GM21367 (cell line): ENCODE data around the gene SRSF2.
"Not testable (repeated sequence)": the region's sequence is repeated elsewhere in the genome, so short reads cannot be mapped to it uniquely, and the experiment has no call there.

Source experiments
- ATAC-seq: cut with Tn5 transposase; IDR thresholded peaks from one replicate; pipeline ENCODE4 v1.9.1; 2021; ENCODE audit not compliant: unreplicated experiment

The SRSF2 gene

GRCh38 chr17:76739568-76740115 is 2.5 kb upstream of the SRSF2 start:
- ATAC-seq = not testable (repeated sequence)

DNA sequence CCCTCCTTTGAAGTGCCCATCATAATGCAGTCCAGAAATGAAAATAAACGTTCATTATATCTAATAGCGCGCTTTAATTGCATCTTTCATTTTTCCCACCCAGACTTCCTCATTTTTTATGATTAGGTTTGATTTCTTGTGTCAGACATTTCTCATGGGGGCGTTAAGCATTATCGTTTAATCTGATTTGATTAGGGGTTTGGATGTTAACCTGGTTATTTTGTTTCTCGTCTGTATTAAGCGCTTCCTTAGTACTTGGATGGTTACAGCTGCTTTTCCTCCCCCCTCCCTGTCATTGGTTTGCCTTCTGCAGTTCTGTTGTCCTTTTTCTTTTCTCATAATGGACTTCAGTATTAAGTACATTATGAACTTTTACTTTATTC is 1.3 kb upstream of the SRSF2 start:
- ATAC-seq = no peak

DNA sequence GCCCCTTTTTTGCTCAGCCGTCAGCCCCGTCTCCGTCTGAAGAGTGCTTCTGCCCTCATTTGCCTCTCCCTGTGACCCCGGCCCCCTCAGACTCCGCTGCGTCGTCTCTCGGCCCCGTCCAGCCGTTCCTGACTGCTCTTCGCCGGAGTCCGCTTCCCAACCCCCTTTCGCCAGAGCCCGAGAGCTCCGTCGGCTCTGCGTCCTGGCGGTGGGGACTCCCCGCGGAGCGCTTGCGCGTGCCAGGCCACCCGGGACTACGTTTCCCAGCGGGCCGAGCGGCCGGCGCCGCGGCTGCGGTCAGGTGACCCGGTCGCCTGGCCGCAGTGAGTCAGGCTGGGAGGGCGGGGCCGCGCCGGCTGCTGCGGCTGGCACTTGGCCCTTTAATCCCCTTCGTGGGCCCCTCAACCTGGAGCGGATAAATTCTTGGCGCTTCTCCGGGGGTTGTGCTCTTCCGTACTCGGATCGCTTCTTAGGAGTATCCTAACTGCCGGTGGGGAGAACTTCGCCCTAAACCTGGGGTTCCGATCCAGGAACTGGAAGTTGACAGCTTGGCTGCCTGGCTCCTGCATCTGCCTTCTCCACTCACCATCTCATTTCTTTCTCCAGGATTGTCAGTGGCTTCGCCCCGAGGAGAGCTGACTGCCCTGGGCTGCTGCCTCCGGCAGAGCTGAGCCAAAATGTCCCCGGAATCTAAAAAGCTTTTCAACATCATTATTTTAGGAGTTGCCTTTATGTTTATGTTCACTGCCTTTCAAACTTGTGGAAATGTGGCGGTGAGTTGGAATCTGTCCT is 741 bp upstream of the SRSF2 start, which contains the start of gene MFSD11:
Gene MFSD11, plus strand, starts transcription at position 444 of the 792 bp plus-strand sequence. Its CDS starts 234 bp downstream, at position 678.
- peak; percentile 46 for ATAC-seq

- ATAC-seq = peak; percentile 16
These were observed 616 bp downstream of the SRSF2 start for GRCh38 chr17:76736349-76737081.

DNA sequence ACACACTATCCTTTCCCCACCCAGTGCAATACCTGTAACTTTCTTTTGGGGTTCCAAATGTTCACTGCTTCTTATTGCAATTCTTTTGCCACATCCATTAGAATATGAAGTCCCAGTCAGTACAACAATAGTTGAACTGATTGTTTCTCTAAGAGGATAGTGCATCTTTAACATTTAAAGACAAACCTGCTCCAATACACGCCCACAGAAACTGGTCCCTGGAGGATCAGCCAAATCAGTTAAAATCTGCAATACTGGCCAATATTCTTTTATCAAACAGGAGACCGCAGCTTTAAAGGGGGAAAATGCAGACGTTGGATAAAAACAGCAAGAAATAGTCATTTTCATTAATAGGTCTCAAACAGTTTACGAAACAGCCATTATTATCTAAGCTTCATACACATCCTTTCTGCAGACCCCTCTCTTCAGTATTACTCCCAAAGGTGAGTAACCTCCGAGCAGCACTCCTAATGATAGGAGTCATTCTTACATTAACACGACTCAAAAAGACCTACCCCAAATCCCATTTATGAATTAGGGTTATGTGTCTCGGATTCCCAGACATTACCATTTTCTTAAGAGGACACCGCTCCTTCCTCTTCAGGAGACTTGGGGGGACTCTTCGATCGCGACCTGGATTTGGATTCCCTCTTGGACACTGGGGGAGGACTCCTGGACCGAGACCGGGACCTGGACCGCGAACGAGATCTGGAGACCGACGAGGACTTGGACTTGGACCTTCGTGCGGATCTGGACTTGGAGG is 1.4 kb downstream of the SRSF2 start:
- ATAC-seq = no peak

- no peak for ATAC-seq
These were observed 2.1 kb downstream of the SRSF2 start for GRCh38 chr17:76735006-76735405.

- no peak for ATAC-seq
These were observed 2.9 kb downstream of the SRSF2 start for GRCh38 chr17:76734080-76734840.

DNA sequence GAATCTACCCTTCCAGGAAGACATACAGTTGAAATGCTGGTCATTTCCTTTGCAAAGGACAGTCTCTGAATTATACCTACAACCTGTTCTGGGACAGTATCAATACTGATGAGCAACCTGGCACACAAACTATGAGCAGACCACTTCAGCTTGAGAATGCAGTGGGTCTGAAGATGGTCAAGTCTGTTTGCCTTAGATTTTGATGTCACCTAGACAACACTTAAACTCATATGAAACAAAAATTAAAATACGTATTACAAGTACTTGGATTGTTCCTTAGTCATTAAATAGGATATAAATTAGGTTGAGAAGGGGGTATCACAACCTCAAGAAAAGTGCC is 3.5 kb downstream of the SRSF2 start:
- ATAC-seq = no peak

DNA sequence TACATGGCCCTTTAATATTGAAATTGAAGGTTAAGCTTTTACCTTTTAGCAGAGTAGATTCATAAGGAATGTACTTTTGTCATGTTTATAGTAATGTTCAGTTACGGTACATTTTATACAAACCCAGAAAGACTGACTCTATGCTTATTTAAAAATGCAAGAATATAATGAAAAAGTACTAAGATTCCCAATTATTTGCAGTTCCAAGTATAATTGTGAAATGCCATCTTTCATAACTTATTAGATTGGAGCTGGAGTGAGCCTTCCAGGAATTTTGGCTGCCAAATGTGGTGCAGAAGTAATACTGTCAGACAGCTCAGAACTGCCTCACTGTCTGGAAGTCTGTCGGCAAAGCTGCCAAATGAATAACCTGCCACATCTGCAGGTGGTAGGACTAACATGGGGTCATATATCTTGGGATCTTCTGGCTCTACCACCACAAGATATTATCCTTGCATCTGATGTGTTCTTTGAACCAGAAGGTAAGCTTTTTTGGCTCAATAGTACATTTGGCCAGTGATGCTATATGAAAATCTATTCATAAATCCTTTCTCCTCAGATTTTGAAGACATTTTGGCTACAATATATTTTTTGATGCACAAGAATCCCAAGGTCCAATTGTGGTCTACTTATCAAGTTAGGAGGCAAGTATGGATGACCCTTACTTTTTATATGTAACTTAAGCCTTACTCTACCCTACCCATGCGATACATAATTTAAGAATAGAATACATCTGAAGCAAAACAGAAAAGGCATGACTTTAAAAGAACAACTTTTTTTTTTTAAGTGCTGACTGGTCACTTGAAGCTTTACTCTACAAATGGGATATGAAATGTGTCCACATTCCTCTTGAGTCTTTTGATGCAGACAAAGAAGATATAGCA is 4.2 kb downstream of the SRSF2 start:
- ATAC-seq = no peak

- not testable (repeated sequence) for ATAC-seq
These were observed 5.1 kb downstream of the SRSF2 start for GRCh38 chr17:76731800-76732733.

DNA sequence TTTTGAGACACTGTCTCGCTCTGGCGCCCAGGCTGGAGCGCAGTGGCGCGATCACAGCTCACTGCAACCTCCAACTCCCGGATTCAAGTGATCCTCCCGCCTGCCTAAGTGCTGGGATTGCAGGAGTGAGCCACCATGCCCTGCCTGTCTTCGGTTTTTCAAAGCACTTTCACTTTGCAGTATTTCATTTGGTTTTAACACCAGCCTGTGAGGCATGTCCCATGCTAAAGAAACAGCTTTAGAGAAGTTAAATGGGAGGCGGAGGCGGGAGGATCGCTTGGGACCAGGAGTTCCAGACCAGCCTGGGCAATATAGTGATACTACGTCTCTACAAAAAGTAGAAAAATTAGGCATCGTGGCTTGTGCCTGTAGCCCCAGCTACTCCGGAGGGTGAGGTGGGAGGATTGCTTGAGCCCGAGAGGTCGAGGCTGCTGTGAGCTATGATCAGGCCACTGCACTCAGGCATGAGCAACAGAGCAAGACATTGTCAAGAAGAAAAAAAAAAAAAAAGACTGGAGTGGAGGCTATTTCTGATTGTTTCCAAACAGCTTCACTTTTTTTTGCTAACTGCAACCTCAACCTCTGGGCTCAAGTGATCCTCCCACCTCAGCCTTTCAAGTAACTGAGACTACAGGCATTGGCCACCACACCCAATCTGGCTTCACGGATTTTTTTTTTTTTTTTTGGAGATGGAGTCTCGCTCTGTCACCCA is 9.2 kb downstream of the SRSF2 start:
- ATAC-seq = no peak

- peak; percentile 39 for ATAC-seq
These were observed 10.1 kb downstream of the SRSF2 start, which contains the start of gene METTL23 for GRCh38 chr17:76726776-76727718. Gene METTL23 (plus strand): TSS chr17:76726839. CDS start chr17:76729711, 2,872 bp downstream.

DNA sequence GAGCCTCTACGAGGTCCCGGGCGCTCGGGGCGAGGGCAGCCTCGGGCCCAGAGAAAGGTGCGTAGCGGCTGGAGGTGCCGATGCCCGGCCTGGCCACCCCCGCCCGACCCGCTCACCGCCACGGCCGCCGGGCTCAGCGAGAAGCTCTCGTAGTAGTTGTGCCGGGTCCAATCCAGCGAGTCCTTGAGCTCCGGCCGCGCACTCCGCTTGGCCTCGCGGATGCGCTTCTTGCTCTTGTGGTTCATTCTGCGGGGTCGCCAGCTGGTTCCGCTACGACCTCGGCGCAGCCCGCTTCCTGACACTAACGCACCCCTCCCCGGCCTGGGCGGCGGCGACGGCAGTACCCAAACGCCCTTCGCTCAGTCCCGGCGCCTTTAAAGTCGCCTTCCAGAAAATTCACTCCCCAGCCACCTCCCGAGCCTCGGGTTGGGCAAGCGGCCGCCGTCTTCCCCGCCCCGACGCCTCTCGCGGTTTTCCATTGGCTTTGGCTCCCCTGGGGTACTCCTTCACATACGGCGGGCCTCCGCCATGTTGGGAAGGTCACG is 10.8 kb downstream of the SRSF2 start, which contains the start of gene JMJD6:
Gene JMJD6, minus strand, starts transcription at position 376 of the 545 bp plus-strand sequence. Its CDS starts 131 bp downstream, at position 245.
- ATAC-seq = peak; percentile 59

DNA sequence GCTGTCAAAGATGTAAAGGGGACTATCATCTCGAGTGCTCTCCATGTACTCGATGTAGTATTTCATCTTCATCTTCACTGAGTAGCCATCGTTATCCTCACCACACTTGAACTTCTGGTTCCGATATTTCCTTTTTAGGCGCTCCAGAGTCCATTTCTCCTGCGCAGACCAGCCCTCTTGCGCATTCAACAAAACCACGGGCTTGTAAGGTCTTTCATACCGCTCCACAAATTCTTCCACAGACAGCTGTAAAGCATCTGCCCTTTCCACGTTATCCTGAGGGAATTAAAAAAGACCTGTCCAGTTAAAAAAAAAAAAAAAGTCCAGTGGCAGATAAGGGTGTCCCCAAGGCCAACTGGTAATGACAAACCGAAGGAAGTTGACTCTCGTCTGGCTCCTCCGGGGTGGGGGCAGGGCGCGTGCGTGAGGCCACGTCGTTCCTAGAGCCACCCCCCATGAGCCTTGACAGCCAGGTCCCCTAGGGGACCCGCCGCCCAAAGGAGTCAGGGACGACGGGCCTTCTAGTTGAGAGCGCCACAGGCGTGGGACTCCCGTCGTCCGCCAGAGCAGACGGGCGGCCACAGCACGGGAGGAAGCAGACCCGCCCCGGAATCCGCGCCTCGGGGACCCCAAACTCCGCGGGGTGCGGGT is 11.4 kb downstream of the SRSF2 start:
- peak; percentile 20 for ATAC-seq

DNA sequence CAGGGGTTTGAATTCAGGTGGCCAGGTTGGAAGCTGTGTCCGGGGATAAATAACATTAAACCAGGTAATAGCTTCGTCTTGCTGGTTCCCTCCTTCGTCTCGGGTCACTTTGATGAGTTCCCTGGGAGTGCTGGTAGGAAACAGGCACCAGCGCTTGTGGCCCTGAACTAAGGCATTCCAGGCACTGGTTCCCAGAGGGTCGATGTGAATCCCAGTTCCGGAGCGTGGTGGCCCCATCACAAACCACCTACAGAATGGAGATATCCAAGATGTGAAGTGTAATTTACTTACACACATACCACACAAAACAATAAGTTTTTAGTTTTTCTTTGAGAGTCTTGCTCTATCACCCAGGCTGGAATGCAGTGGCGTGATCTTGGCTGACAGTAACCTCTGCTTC is 13.3 kb downstream of the SRSF2 start:
- no peak for ATAC-seq

DNA sequence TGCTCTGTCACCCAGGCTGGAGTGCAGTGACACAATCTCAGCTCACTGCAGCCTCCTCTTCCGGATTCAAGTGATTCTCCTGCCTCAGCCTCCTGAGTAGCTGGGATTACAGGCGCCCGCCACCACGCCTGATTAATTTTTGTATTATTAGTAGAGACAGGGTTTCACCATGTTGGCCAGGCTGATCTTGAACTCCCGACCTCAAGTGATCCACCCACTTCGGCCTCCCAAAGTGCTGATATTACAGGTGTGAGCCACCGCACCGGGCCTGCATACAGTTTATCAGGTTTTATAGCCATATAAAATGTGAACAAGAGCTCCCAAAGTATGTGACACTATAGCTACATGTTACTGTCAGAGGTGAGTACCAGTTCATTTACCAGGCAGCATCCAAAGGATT is 14.2 kb downstream of the SRSF2 start:
- not testable (repeated sequence) for ATAC-seq
